Epidermal melanocyte (primary cell): ENCODE data around the gene DECR2.
"Not testable (repeated sequence)": the region's sequence is repeated elsewhere in the genome, so short reads cannot be mapped to it uniquely, and the experiment has no call there.

ENCODE experiments used
- DNase-seq: peaks from one replicate; pipeline ENCODE4 v3.0.0; 2011; ENCODE audit warnings: low spot score; ENCODE audit not compliant: insufficient read length

DECR2 gene

DNA sequence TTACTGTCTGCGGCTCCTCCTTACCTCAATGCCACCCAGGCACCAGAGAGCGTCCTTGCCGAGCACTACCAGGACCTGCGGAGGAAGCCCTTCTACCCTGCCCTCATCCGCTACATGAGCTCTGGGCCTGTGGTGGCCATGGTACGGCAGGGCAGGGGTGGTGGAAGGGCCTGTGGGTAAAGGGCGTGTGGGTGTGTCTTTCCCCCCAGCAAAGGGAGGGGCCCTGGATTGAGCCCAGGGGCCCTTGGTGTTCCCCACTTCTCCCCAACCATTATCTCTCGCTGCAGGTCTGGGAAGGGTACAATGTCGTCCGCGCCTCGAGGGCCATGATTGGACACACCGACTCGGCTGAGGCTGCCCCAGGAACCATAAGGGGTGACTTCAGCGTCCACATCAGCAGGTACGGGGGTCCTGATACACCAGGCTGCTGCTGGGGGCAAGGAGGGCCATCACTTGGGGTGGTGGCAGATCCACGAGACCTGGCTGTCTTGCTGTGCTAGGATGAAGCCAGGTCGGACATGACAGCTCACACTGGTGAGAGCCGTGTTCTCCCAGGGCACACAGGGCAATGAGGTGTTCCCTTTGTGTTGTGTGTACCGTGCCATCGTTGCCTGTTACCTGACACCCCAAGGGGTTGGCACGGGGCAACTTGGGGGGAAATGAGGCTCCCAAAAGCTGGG is 2.2 kb upstream of the DECR2 start:
- DNase-seq, result no peak

GRCh38 chr16:400061-400591 is 1.6 kb upstream of the DECR2 start:
- no peak for DNase-seq

GRCh38 chr16:404971-405486 is 3.3 kb downstream of the DECR2 start:
- DNase-seq, result no peak

DNA sequence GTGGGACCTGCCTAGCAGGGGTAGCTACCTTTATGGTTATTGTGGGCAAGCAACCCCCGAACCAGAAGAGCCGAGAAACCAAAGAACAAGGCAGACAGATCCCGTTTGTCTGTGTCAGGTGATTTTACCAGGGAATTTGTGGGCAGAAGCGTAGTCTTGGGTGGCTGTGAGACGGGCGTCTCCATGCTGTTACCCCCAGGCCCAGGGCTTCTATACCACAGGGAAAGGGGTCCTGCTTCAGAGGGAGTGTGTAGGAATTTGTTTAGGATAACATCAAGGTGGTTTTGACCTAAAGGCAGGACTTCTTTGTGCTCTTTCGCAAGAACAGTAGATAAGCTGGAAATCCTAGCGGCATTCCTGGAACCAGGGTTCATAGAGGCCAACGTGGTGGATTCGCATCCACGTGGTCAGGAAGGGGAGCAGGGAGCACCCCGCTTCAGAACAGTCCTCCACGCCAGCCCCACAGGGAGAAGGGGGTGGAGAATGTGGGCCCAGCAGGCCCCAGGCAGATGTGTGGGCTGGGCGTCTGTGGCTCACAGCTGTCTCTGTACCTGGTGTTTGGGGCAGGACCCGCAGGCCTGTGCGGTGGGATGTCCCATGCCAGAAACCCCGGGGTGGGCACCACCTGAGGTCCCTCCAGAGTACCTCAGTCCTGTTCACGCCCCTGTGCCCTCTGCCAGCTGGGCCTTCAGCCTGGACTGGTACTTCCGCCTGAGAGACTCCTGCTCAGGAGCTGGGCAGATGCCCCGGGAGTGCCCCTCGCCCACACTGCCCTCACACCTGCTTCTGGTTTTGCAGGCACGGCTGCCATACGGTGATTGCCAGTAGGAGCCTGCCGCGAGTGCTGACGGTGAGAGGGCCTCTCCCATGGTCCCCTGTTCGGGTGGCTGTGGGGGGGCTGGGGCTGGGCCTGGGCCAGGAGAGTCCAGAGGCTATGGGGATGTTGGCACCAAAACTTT is 4.1 kb downstream of the DECR2 start:
- DNase-seq, result no peak

GRCh38 chr16:407253-407652 is 5.6 kb downstream of the DECR2 start:
- DNase-seq, result no peak

GRCh38 chr16:410516-411178 is 9.0 kb downstream of the DECR2 start:
- no peak for DNase-seq

DNA sequence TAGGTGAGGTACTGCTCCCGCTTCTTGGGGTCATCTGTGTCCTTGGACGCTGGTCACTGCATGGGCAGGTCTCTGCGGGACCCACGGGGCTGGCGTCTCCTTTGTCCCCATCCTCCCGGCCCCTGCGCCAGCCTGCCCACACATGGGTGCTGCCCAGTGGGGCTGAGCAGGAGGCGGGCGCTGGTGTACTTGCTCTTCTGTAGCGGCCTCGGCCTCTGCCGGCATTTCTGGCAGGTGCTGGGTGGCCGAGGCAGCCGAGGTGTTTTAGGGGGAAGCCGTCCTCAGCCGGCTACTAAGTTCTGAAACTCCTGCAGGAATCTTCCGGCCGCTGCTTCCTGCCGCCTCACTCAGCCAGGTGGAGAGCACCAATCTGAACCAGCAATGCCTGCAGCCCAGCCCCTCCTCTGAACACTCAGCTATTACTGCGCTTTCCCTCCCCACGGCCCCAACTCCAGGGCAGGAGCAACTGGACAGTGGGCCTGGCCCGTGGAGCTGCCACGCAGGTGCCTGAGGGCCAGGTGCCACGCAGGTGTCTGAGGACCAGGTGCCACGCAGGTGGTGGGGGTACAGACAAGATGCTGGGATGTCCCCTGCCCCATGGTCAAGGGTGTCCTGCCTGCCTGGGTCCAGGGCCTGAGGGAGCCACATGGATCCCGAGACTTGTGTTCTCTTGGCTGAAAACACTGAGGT is 10.0 kb downstream of the DECR2 start:
- DNase-seq, result no peak

GRCh38 chr16:414395-415169 is 12.9 kb downstream of the DECR2 start:
- no peak for DNase-seq

DNA sequence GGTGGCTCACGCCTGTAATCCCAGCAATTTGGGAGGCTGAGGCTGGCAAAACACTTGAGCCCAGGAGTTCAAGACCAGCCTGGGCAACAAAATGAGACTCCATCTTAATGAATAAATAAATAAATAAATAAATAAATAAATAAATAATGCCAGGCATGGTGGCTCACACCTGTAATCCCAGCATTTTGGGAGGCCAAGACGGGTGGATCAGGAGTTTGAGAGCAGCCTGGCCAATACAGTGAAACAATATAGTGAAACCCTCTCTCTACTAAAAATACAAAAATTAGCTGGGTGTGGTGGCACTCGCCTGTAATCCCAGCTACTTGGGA is 13.4 kb downstream of the DECR2 start:
- not testable (repeated sequence) for DNase-seq

DNA sequence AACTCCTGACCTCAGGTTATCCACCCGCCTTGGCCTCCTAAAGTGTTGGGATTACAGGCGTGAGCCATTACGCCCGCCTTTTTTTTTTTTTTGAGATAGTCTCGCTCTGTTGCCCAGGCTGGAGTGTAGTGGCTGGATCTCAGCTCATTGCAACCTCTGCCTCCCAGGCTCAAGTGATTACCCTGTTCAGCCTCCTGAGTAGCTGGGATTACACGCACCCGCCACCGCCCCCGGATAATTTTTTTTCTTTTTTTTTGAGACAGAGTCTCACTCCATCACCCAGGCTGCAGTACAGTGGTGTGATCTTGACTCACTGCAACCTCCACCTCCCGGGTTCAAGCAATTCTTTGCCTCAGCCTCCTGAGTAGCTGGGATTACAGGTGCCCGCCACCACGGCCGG is 20.5 kb downstream of the DECR2 start:
- not testable (repeated sequence) for DNase-seq

- DNase-seq, result peak; percentile 82
Measured at GRCh38 chr16:424033-424622, 22.4 kb downstream of the DECR2 start.

GRCh38 chr16:424623-425081 is 23.0 kb downstream of the DECR2 start:
- no peak for DNase-seq

GRCh38 chr16:425082-425718 is 23.5 kb downstream of the DECR2 start, which contains the start of gene RAB11FIP3:
Gene RAB11FIP3 (plus strand): TSS chr16:425649. CDS start chr16:426007, 358 bp downstream.
- peak; percentile 91 for DNase-seq

GRCh38 chr16:425740-426114 is 24.0 kb downstream of the DECR2 start:
- no peak for DNase-seq

GRCh38 chr16:426115-426905 is 24.6 kb downstream of the DECR2 start:
- DNase-seq, result no peak

GRCh38 chr16:426906-427249 is 25.2 kb downstream of the DECR2 start:
- no peak for DNase-seq

DNA sequence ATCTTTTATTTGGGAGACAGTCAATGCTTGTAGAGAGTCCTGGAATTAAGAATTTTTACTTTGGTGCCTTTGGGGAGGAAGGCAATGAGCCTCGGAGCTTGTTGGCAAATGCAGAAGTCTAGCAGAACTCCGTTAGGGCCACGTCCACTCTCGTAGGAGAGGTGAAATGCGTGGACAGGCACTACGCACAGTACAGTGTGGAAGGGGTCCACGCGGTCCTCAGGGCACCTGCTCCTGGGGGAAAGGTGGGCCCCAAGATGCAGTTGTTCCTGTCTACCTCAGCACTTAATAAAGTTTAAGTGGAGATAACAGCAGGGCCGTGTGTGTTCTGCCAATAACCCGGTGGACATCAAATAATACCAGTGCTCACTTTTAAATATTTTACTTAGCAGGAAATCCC is 25.6 kb downstream of the DECR2 start:
- no peak for DNase-seq

DNA sequence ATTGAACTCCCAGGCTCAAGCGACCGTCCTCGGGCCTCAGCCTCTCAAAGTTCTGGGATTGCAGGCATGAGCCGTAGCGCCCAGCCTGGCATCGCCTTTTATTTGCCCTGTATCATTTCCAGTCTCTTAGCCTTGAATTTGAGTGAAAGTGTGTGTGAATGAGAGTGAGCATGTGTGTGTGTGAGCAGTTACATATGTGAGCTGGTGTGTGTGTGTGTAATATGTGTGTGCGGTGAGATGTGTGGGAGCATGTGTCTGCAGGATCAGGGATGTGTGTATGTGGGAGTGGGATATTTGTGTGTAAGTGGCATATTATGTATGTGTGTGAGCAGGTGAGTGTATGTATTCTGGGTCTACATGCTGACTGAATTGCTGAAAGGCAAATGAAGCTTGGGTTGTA is 29.2 kb downstream of the DECR2 start:
- no peak for DNase-seq

- DNase-seq, result no peak
Measured at GRCh38 chr16:440627-441026, 38.9 kb downstream of the DECR2 start.
